ENCODE data around the gene PPM1D.
"Not testable (repeated sequence)": the region's sequence is repeated elsewhere in the genome, so short reads cannot be mapped to it uniquely, and the experiment has no call there.

Gene PPM1D

GRCh38 chr17:60594170-60594569 is 5.8 kb upstream of the PPM1D start:
- not testable (repeated sequence) for DNase-seq

DNA sequence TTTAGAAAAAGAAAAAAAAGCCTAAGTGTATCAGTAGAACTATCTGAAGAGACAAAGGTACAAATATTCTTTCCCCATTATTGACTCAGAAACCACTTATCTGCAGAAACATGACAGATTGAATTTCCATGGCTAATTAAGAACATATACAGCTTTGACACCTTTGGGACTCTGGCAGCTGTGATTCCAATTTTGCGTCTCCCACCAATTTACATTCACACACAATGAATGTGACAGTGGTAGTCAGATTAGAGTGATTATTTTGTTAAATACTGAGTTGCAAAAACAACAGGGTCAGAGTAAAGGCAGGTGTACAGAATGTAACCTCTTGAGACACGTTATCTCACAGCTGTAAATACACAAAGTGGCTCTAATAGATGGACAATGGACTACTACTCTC is 5.3 kb upstream of the PPM1D start:
- no peak for DNase-seq

DNA sequence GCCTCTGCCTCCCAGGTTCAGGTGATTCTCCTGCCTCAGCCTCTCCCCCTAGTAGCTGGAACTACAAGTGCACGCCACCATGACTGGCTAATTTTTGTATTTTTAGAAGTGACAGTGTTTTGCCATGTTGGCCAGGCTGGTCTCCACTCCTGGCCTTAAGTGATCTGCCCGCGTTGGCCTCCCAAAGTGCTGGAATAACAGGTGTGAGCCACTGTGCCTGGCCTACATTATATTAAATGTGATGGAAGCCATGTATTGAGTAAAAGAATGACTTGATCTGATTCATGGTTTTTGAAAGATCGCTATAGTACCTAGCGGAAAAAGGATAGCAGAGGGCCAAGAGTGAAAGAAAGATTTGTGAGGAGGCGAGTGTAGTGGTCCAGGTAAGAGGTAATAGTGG is 2.7 kb upstream of the PPM1D start:
- no peak for DNase-seq

GRCh38 chr17:60598001-60598736 is 1.8 kb upstream of the PPM1D start:
- no peak for DNase-seq

GRCh38 chr17:60599220-60599619 is 773 bp upstream of the PPM1D start:
- no peak for DNase-seq

DNA sequence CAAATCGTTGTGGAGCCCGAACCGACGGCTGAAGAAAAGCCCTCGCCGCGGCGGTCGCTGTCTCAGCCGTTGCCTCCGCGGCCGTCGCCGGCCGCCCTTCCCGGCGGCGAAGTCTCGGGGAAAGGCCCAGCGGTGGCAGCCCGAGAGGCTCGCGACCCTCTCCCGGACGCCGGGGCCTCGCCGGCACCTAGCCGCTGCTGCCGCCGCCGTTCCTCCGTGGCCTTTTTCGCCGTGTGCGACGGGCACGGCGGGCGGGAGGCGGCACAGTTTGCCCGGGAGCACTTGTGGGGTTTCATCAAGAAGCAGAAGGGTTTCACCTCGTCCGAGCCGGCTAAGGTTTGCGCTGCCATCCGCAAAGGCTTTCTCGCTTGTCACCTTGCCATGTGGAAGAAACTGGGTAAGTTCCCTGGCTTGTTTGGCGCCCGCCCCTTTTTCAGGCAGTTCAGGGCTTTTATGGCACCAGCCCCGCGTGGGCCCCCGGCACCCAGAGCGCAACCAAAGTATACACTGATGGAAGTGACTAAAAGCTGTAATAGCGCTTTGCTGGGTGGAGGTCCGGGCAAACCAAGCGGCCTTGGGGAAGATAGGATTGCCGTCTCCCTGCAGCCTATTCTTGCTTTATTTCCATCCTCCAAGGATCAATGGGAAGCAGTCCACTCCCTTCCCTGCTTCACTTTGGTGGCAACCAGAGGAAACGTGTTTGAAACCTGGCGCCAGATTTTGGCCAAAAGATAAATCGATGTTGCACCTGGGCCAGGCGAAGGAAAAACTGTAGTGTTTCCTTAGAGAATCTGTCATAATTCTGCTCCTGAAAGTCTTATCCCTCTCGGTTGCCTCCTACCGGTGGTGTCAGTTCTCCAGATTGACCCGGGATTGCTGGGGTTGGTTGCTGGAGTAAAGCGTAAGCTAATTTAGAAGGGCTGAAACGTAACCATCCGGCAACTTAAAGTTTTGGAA is 775 bp downstream of the PPM1D start:
- DNase-seq = peak; percentile 85

DNA sequence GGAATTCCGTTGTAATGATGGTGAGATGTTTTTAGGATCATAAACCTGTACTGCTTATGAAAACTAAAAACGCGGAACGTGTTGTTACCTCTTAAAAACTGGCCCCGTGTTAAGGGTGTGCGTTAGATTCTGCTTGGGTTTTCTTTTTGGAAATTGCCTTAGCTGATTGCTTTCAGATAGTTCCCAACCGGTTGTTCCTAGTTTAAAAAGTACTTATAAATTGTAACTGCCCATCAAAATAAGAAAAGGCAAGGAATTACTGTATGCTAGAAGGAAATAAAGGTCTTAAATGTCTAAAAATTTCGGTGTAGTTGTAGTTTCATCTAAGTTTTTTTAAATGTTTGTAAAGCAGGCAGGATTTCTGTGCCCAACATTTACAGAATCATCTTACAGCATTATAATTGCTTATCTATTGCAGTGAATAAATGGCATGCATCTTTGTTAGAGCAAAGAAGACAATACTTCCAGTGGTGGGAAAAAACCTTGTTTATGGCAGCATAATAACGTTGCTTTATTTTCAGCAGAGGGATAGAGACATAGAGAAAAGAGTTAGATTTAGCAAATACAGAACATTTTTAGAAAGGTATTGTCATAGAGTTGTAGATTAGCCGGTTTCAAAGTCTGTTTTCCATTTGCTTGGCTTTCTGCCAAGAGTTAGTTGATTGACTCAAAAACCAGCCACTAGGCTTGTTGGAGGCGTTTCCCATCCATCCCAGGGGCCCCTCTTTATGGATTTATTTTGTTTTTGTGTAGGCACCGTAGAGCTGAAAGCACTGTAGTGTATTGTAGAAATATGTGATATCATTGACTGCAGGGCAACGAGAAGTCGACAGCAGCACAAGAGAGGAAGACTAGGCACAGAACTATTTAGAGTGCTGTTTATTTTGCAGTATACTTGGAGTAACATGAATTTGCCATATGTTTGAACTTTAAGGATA is 1.7 kb downstream of the PPM1D start:
- peak; percentile 82 for DNase-seq

DNA sequence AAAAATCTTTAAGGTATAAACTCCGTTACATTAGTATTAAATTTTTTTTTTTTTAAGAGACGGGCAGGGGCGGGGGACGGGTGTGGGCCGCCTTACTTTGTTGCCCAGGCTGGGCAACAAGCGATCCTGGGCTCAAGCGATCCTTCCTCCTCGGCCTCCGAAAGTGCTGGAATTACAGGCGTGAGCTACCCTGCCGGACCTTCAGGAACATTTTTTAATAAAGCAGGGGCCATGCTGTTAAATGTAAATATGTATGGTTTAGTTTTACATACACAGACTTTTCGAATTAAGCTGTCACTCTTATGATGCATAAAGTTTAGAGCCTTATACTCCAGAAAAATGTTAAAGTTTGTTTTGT is 2.4 kb downstream of the PPM1D start:
- DNase-seq = no peak

DNA sequence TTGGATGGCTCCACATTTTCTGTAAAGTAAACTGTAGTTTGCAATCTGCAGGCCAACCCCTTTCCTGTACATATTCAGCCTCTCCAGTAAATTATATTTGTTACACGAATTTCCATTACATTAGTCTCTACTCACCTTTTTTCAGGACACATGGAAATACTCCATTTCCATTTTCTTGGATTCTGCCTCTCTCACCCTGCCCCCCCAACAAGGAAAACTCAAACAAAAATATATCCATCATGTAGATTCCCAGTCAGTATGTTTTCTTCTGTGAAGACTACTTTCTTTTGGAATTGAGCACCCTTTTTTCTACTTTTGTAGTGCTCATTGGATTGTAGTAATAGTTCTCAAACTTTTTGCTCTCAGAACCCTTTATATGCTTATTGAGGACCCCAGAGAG is 2.9 kb downstream of the PPM1D start:
- no peak for DNase-seq

DNA sequence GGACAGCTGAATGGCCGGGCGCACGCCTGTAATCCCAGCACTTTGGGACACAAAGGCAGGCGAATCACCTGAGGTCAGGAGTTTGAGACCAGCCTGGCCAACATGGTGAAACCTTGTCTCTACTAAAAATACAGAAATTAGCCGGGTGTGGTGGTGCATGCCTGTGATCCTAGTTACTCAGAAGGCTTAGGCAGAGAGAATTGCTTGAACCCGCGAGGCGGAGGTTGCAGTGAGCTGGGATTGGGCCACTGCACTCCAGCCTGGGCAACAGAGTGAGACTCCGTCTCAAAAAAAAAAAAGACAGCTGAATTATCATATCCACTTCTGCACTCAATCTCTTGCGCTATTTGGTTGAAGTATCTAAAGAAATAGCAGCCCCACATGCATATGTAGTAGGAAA is 3.5 kb downstream of the PPM1D start:
- DNase-seq = not testable (repeated sequence)

- peak; percentile 73 for DNase-seq
Measured at GRCh38 chr17:60604686-60605334, 4.8 kb downstream of the PPM1D start.

- no peak for DNase-seq
Measured at GRCh38 chr17:60606036-60606435, 6.0 kb downstream of the PPM1D start.

DNA sequence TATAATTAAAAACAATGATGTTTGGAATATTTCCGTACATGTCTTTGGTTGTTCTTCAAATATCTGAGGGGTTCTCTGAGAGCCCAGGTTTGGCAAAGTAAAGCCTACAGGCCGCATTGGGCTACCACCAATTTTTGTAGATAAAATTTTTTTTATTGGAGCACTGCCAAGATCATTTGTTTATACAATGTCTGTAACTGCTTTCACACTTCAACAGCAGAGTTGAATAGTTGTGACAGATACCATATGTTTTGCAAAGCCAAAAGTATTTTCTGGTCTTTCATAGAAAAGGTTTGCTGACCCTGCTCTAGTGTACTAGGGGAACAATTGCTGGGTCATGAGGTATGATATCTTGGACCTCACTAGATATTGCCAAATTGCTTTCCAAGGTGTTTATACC is 10.5 kb downstream of the PPM1D start:
- DNase-seq = no peak

- not testable (repeated sequence) for DNase-seq
Measured at GRCh38 chr17:60611321-60611720, 11.3 kb downstream of the PPM1D start.

DNA sequence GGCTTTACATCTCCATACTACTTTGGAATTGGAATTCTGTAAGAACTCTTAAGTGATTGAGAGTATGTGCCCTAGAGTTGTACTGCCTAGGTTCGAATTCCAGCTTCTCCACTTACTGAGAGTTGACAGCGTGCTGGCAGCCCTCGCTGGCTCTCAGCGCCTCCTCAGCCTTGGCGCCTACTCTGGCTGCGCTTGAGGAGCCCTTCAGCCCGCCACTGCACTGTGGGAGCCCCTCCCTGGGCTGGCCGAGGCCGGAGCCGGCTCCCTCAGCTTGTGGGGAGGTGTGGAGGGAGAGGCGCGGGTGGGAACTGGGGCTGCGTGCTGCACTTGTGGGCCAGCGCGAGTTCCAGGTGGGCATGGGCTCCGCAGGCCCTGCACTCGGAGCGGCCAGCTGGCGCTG is 13.3 kb downstream of the PPM1D start:
- DNase-seq = no peak

DNA sequence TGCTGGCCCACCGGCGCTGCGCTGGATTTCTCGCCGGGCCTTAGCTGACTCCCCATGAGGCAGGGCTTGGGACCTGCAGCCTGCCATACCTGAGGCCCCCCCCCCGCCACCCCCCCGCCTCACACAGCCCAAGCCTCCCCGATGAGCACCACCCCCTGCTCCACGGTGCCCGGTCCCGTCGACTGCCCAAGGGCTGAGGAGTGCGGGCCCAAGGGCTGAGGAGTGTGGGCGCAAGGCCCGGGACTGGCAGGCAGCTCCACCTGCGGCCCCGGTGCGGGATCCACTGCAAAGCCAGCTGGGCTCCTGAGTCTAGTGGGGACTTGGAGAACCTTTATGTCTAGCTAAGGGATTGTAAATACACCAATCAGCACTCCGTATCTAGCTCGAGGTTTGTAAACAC is 13.8 kb downstream of the PPM1D start:
- not testable (repeated sequence) for DNase-seq

- DNase-seq = not testable (repeated sequence)
Measured at GRCh38 chr17:60614247-60614646, 14.3 kb downstream of the PPM1D start.

DNA sequence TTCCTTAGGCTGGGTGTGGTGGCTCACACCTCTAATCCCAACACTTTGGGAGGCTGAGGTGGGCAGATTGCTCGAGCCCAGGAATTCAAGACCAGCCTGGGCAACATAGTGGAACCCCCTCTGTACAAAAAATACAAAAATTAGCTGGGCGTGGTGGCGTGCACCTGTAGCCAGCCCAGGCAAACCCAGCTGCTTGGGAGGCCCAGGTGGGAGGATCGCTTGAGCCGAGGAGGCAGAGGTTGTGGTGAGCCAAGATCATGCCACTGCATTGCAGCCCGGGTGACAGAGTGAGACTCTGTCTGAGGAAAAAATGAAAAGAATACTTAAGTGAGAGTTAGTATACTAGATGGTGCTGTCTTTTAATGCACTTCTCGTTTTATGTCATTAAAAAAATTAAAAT is 15.1 kb downstream of the PPM1D start:
- no peak for DNase-seq

GRCh38 chr17:60615840-60616239 is 15.8 kb downstream of the PPM1D start:
- DNase-seq = no peak

- DNase-seq = no peak
Measured at GRCh38 chr17:60618080-60618479, 18.1 kb downstream of the PPM1D start.

GRCh38 chr17:60618854-60619526 is 19.0 kb downstream of the PPM1D start:
- no peak for DNase-seq

GRCh38 chr17:60622961-60623360 is 23.0 kb downstream of the PPM1D start:
- DNase-seq = no peak

All from fibroblast of skin of right biceps (primary cell).